ENCODE measurements around the gene CDC42EP1.
"Not testable (repeated sequence)": the region's sequence is repeated elsewhere in the genome, so short reads cannot be mapped to it uniquely, and the experiment has no call there.

The CDC42EP1 gene, protein sequence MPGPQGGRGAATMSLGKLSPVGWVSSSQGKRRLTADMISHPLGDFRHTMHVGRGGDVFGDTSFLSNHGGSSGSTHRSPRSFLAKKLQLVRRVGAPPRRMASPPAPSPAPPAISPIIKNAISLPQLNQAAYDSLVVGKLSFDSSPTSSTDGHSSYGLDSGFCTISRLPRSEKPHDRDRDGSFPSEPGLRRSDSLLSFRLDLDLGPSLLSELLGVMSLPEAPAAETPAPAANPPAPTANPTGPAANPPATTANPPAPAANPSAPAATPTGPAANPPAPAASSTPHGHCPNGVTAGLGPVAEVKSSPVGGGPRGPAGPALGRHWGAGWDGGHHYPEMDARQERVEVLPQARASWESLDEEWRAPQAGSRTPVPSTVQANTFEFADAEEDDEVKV

GRCh38 chr22:37559901-37560607, at the start of gene CDC42EP1:
Gene CDC42EP1, plus strand, starts transcription at chr22:37560480. Its CDS starts 5,870 bp downstream, at chr22:37566350.
- in situ Hi-C loops (cut with MboI; ENCODE audit: low sequenced_read_pairs) = no loop called here

GRCh38 chr22:37511395-37512104, 48.7 kb upstream of the CDC42EP1 start:
- in situ Hi-C loops (cut with MboI; ENCODE audit: low sequenced_read_pairs) = no loop called here

DNA sequence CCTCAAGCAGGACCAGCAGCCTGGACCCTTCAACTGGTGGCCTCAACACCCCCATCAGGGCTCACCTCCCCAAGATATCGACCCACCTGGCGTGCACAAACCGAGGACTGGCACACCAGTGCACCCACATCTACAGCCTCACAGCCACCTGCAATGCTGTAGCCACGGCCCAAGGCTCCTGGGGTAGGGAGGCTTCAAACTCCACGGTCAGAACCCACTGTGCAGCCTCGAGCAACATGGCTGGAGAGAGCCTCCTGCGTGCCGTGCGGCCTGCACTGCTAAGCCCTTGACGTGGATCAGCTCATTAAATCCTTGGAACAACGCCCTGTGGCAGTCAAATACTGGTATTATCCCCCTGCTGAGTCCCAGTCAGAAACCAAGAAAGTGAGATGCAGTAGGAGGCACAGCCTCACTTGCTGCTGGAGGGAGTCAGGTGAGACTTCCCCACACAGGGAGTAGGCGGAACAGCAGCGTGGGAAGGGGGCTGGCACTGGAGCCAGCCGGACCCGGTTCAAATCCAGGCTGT, 45.7 kb upstream of the CDC42EP1 start:
- in situ Hi-C loops (cut with MboI; ENCODE audit: low sequenced_read_pairs) = no loop called here

DNA sequence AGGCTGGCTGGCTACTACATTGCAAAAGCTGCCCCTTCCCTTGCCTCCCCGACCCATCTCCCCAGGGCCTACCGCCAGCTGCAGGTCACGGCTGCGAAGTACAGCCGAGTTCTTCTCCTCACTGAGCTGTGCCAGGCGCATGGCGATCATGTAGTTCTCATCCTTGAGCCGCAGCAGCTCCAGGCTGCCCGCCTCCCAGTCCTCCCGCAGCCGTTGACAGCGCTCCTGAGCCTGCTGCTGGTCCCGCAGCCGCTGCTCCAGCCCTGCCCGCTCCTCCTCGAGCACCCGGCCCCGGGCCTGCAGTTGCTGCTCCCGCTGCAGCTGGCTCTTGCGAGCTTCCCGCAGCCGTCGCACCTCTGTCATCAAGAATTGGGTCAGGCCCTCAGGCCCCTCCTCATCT, 44.4 kb upstream of the CDC42EP1 start:
- in situ Hi-C loops (cut with MboI; ENCODE audit: low sequenced_read_pairs) = no loop called here

DNA sequence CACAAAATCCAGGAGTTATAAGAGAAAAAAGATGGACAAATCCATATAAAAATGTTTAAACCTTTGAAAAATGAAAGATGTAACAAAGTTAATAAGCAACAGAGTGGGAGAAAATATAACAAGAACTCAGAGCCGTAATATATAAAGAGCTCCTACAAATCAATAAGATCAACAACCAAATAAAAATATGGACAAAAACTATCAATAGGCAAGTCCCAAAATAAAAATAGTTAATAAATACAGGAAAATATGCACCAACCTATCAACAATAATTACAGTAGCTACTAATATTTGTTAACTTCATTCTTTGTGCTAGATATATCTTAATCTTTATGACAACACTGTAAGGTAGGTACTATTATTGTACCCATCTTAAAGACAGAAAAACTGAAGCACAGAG, 43.8 kb upstream of the CDC42EP1 start:
- in situ Hi-C loops (cut with MboI; ENCODE audit: low sequenced_read_pairs) = no loop called here

- in situ Hi-C loops (cut with MboI; ENCODE audit: low sequenced_read_pairs) = no loop called here
Observed at GRCh38 chr22:37517826-37518450, 42.3 kb upstream of the CDC42EP1 start.

DNA sequence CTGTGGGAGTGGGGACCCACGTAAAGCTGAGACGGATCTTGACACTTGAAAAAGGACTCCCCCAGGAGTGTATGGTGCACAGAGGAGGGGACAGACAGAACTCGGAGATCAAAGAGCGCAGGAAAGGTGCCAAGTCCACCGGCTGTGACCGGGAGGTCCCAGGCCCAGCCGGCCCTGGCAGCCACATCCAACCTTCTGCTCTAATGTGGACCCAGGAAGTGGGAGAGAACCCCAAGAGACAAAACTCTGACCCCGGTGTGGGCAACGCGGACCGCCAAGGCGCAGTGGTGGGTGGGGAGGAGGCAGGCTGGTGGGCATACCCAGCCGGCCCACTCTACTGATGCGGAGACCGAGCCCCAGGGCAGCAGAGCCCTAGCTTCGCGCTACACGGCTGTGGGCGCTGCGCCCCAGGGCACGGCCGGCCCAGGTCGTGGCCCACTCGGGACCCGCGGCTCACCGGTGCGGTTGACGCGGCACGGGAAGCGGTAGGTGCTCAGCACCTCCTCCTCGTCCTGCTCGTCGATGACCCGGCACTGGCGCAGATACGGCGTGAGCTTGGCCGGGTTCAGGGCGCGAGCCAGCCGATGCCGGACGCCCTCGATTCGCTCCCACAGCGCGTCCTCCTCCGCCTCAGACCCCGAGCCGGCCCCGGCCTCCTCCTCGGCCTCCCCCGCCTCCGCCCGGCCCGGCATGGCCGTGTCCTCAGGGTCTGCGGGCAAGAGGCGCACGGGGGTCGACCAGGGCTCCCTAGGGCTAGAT, 41.6 kb upstream of the CDC42EP1 start:
- in situ Hi-C loops (cut with MboI; ENCODE audit: low sequenced_read_pairs) = no loop called here

GRCh38 chr22:37519268-37520195, 40.7 kb upstream of the CDC42EP1 start, which contains the start of gene CARD10:
Gene CARD10, minus strand, starts transcription at chr22:37519415. Its CDS starts 215 bp downstream, at chr22:37519200.
- in situ Hi-C loops (cut with MboI; ENCODE audit: low sequenced_read_pairs) = no loop called here

GRCh38 chr22:37520776-37521191, 39.5 kb upstream of the CDC42EP1 start:
- in situ Hi-C loops (cut with MboI; ENCODE audit: low sequenced_read_pairs) = no loop called here

- in situ Hi-C loops (cut with MboI; ENCODE audit: low sequenced_read_pairs) = no loop called here
Observed at GRCh38 chr22:37521236-37521739, 39.0 kb upstream of the CDC42EP1 start.

GRCh38 chr22:37522482-37522881, 37.8 kb upstream of the CDC42EP1 start:
- in situ Hi-C loops (cut with MboI; ENCODE audit: low sequenced_read_pairs) = no loop called here

DNA sequence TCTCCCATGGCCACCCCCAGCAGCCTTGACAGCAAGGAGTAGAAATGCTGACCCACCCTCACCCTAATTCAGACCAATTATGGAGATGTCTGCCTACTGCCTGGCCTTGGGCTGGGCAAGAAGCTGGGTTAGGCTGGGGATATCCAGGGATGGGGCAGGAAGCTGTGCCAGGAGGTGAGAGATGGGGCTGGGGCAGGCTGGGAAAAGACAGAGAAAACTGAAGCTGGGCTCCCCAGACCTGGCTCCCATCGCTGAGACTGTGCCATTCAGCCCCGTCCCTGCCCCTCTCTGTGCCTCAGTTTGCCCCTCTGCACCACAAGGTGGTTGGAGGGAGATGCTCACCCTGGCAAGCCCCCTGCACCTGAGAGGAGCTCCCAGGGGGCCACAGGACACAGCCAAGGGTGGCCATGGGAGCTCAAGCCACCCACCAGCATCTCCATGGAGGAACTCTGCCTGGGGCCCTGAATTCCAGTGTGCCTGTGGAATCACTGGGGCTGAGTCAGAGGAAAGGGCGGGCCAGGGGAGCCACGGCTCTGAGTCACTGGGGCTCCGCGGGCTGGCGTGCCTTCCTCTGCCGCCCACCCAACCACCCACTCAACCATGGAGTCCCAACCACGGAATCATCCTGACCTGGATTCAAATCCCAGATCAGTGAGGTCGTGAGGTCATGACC, 35.1 kb upstream of the CDC42EP1 start:
- in situ Hi-C loops (cut with MboI; ENCODE audit: low sequenced_read_pairs) = no loop called here

GRCh38 chr22:37525746-37526350, 34.4 kb upstream of the CDC42EP1 start:
- in situ Hi-C loops (cut with MboI; ENCODE audit: low sequenced_read_pairs) = no loop called here

DNA sequence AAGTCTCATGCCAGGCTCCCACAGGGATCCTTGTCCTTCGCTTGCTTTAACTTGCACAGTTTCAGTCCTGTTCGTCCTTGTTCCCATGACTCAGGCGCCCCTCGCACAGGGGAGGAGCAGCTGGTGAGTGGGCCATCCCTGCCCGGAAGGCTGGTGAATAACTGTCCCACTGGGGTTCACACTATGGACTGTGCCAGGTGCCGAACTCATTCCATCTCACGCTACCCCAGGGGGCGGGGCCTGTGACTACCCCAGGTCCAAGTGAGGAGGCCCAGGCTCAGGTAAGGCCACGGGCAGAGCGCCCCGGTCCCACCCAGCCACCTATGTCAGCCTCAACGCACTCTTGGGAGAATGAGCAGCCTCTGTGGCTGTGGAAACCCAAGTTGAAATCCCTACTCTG, 33.9 kb upstream of the CDC42EP1 start:
- in situ Hi-C loops (cut with MboI; ENCODE audit: low sequenced_read_pairs) = no loop called here

- in situ Hi-C loops (cut with MboI; ENCODE audit: low sequenced_read_pairs) = not testable (repeated sequence)
Observed at GRCh38 chr22:37527081-37527752, 33.1 kb upstream of the CDC42EP1 start.

DNA sequence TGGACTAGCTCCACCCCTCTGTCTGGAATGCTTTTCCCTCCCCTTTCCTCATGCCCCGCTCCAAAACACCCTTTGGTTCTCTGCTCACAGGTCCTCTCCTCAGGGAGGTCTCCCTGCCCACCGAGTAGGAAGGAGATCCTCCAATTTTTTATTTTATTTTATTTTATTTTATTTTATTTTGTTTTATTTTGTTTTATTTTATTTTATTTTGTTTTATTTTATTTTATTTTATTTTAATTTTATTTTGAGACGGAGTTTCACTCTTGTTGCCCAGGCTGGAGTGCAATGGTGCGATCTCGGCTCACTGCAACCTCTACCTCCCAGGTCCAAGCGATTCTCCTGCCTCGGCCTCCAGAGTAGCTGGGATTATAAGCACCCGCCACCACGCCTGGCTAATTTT, 32.3 kb upstream of the CDC42EP1 start:
- in situ Hi-C loops (cut with MboI; ENCODE audit: low sequenced_read_pairs) = not testable (repeated sequence)

GRCh38 chr22:37529652-37530345, 30.5 kb upstream of the CDC42EP1 start:
- in situ Hi-C loops (cut with MboI; ENCODE audit: low sequenced_read_pairs) = no loop called here

All from hTERT RPE-1 (cell line).